Measurements from ENCODE around the gene KCNJ15. TPM values are rescaled to one million over a fixed set of nuclear protein-coding genes. Genes with fewer than 3 reads are reported as not detected.
A peak's percentile ranks its signal among the peaks of the same experiment; 100 is the strongest.
"Not testable (repeated sequence)": the region's sequence is repeated elsewhere in the genome, so short reads cannot be mapped to it uniquely, and the experiment has no call there.

The KCNJ15 gene
- total RNA-seq, 1 experiment from 2014 or later = not detected

- Histone ChIP-seq H3K36me3 (no peaks in the 10 kb centered on the region), H3K9me3 (peaks cover 4% of the 10 kb centered on the region), H3K4me3 (no peak overlapping the region), H3K27me3 (no peaks in the 10 kb centered on the region)
- DNase-seq = no peak
Measured at GRCh38 chr21:38240129-38240528, 16.7 kb upstream of the KCNJ15 start.

DNA sequence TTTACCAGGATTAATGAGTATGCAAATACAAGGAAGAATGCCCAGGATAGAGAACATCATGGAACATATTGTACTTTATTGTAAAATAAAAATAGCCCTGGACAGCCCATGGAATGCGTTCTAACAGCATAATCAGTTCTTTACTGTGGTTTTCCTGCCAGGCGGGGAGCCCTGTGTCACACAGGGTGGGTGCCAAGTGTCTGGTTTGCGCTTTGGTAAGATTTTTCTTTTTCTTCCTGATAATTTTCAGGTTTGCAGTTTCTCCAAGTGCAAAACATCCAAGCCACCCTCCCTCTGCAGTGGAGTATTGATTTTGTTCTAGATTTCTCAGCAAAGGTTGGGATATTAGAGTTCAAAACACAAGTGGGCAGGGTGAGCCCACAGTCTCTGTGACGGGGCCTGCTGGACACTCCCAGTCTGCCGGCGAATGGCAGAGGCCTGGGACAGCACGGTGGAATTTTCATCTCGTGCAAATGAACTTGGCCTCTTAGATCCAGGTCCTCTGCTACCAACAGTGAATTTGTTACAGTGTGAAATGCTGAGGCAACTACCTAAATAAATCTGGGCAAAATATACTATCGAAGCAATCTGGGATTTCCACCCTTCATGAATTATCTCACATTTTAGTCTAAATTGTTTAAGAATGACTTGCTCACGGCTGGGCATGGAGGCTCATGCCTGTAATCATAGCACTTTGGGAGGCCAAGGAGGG is 15.6 kb upstream of the KCNJ15 start:
- DNase-seq = peak; percentile 79
- no peaks in the 10 kb centered on the region for H3K27me3 ChIP-seq
- no peaks in the 10 kb centered on the region for H3K36me3 ChIP-seq
- H3K4me3 ChIP-seq = no peak overlapping the region
- peaks cover 4% of the 10 kb centered on the region for H3K9me3 ChIP-seq

DNA sequence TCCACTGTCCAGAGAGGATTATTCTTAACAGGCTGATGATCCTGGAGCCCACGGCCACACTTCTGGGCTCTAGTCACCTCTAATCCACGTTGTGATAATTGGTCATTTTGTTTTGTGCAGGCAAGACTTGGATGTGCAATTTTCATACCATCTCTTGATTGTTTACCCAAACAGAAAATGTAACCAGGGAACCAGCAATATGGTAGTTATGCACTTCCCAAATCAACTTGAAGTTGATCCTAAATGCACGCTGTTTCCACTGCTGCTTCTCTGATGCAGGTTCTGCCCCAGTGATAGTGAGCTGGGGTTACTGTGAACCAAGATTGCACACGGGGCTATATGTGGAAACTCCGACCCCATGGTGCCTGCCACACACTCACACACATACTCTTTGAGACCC is 14.7 kb upstream of the KCNJ15 start:
- H3K27me3 ChIP-seq = no peaks in the 10 kb centered on the region
- H3K36me3 ChIP-seq = no peaks in the 10 kb centered on the region
- H3K9me3 ChIP-seq = peaks cover 4% of the 10 kb centered on the region
- no peak overlapping the region for H3K4me3 ChIP-seq
- no peak for DNase-seq

- H3K4me3 ChIP-seq = no peak overlapping the region
- peaks cover 4% of the 10 kb centered on the region for H3K9me3 ChIP-seq
- H3K27me3 ChIP-seq = no peaks in the 10 kb centered on the region
- DNase-seq = no peak
- H3K36me3 ChIP-seq = no peaks in the 10 kb centered on the region
Measured at GRCh38 chr21:38243732-38244406, 12.9 kb upstream of the KCNJ15 start.

DNA sequence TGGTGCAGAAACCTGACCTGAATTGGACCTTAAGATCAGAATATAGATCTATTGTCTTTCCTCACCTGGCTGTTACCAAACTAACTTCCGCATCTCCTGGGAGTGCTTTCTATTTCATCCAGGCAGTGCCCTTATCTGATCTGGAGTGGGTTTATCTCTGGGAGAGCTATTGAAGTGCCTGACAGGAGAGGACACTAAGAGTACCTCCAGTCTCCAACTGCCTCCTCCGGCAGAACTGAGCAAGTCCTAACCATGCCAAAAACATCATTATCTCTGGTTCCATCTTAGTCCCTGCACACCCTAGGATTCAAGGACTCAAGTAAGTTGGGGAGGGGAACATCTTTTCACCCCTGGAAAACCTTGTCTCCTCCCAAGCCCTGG is 12.4 kb upstream of the KCNJ15 start:
- DNase-seq = no peak
- no peak overlapping the region for H3K4me3 ChIP-seq
- no peaks in the 10 kb centered on the region for H3K27me3 ChIP-seq
- no peaks in the 10 kb centered on the region for H3K36me3 ChIP-seq
- H3K9me3 ChIP-seq = peaks cover 4% of the 10 kb centered on the region

DNA sequence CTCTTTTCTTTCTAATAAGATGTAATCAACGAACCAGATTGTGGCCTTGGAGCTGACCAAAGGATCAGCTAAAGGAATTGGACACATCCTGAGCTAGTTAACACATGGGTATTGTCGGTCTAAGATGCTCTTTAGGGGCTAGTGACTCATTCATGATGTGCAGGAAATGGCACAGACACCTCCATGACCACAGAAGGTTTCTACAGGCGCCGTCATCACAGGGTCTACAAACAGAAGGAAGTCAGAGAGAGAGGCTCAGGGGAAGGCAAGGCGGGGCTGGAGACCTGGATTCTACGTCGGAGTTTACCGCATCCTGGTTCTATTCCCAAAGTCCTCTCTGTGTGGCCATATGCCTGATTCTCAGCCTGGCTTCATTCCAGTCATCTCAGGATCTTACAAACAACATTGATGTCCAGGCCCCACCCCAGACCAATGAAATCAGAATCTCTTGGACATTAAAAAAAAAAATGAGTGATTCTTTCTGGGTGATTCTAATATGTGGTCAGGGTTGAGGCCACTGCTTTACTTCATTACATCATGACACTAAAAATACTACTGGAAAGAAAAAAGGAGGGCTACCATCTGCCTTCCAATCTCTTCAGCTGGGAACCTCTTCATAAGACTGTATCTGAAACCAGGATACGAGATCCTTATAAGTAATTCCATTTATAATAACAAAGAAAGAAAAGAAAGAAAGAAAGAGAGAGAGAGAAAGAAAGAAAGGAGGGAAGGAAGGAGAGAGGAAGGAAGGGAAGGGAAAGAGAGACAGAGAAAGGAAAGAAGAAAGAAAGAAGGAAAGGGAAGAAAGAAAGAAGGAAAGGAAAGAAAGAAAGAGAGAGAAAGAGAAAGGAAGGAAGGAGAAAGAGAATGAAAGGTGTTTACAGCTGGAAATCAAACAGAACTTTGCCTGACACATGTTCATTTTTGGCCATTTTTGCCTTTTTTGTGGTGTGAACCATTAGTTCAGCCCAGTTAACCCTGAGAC is 11.6 kb upstream of the KCNJ15 start:
- no peaks in the 10 kb centered on the region for H3K36me3 ChIP-seq
- peaks cover 4% of the 10 kb centered on the region for H3K9me3 ChIP-seq
- no peaks in the 10 kb centered on the region for H3K27me3 ChIP-seq
- DNase-seq = peak; percentile 65
- H3K4me3 ChIP-seq = no peak overlapping the region

DNA sequence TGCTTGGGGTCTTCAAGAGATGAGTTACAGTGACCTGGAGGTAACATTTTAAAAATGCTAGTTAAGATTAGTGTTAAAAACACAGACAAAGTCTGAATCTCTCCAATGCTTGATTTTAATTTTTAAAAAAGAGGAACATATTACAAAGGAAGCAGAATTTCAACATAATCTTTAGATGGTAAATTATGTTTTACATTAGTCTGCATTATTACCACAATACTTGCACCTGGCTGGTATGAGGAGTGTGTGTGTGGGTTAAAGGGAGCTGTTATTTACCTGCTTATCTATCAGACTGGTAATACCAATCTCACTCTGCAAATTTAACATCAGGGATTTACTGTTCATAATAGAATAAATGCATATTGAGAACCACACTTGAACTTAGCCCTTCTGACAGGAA is 10.3 kb upstream of the KCNJ15 start:
- no peak for DNase-seq
- no peaks in the 10 kb centered on the region for H3K36me3 ChIP-seq
- H3K9me3 ChIP-seq = peaks cover 4% of the 10 kb centered on the region
- H3K4me3 ChIP-seq = no peak overlapping the region
- no peaks in the 10 kb centered on the region for H3K27me3 ChIP-seq

DNA sequence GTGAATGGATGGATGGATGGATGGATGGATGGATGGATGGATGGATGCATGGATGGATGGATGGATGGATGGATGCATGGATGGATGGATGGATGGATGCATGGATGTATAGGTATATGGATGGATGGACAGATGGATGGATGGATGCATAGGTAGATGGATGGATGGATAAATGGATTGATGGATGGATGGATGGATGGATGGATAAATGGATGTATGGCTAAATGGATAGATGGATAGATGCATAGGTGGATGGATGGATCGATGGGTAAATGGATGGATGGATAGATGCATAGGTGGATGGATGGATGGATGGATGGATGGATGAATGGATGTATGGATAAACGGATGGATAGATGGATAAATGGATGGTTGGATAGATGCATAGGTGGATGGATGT is 9.7 kb upstream of the KCNJ15 start:
- not testable (repeated sequence) for H3K4me3 ChIP-seq, H3K36me3 ChIP-seq, H3K27me3 ChIP-seq, DNase-seq, H3K9me3 ChIP-seq

DNA sequence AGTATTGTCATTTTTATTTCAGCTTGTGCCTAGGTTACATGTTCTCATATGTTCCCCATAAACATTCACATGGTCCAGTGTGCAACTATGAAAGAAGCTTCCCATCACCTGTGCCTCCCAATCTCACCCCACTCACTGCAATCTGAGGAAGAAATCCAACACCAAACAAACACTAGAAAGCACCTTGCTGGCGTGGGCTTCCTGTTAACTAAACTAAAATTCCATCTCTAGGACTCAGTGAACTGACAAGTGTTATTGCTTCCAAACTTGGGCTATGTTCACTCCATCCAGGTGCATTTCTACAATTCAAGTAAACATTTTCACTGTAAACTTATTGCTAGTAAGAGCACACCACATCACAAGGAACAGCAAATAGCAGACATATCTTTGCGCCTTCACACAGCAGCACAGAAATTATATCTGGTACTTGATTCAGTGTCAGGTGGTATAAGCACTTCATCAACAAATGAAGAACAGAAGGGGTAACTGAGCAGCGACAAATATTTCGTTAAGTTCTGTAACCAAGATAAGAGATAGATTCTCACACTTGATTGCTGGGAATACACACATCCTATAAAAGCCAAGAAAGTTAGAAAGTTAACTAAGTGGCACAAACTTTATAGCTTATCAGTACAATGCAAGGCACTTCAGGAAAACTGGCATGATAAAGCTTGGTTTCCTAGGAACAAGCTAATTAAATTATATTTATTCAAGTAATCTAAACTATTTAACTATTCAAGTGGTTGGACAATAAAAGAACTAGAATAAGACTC is 8.9 kb upstream of the KCNJ15 start:
- DNase-seq = no peak

GRCh38 chr21:38249256-38249655 is 7.5 kb upstream of the KCNJ15 start:
- no peak for DNase-seq
- Histone ChIP-seq H3K27me3 (no peaks in the 10 kb centered on the region), H3K36me3 (no peaks in the 10 kb centered on the region), H3K4me3 (no peak overlapping the region), H3K9me3 (peaks cover 4% of the 10 kb centered on the region)

More for the DNA sequence above, 8.9 kb upstream of the KCNJ15 start:
- H3K27me3 ChIP-seq = no peaks in the 10 kb centered on the region
- peaks cover 4% of the 10 kb centered on the region for H3K9me3 ChIP-seq
- H3K36me3 ChIP-seq = no peaks in the 10 kb centered on the region
- H3K4me3 ChIP-seq = no peak overlapping the region

- H3K4me3 ChIP-seq = no peak overlapping the region
- DNase-seq = no peak
- H3K9me3 ChIP-seq = peaks cover under 1% of the 10 kb centered on the region
- no peaks in the 10 kb centered on the region for H3K36me3 ChIP-seq
- no peaks in the 10 kb centered on the region for H3K27me3 ChIP-seq
Measured at GRCh38 chr21:38249696-38250278, 7.0 kb upstream of the KCNJ15 start.

GRCh38 chr21:38250991-38251418 is 5.8 kb upstream of the KCNJ15 start:
- H3K9me3 ChIP-seq = no peaks in the 10 kb centered on the region
- no peaks in the 10 kb centered on the region for H3K36me3 ChIP-seq
- no peak for DNase-seq
- H3K27me3 ChIP-seq = no peaks in the 10 kb centered on the region
- no peak overlapping the region for H3K4me3 ChIP-seq

- H3K27me3 ChIP-seq = peaks cover 6% of the 10 kb centered on the region; the same call in 1 of the 2 replicates
- no peaks in the 10 kb centered on the region for H3K9me3 ChIP-seq
- no peak for DNase-seq
- H3K4me3 ChIP-seq = no peak overlapping the region
- H3K36me3 ChIP-seq = no peaks in the 10 kb centered on the region
Measured at GRCh38 chr21:38254970-38255369, 1.8 kb upstream of the KCNJ15 start.

DNA sequence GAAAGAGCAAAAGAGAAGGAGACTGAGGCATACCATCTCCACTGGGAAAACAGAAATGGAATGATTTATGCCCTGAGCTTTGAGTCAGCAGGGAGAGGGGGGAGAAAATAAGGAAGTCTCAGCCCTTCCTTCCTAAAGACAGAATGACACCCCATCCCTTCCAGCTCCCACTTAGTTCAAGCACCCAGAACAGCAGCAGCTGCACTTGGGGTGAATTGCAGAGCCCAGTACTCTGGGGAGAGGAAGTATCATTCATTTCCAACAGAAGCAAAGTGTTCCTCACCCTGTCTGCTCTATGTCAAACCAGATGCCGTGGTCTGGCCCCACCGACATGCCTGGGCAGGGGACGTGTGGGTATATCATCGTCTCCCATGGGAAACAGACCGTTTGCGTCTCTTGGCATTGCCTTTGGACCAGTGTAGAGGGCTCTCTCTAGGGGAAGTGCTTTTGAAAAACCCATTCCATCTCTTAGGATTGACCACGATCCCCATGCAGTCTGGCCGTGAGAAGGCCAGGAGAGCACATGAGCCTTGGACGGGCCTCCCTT is 1.1 kb upstream of the KCNJ15 start:
- Histone ChIP-seq H3K27me3 (peaks cover 6% of the 10 kb centered on the region; the same call in 1 of the 2 replicates), H3K4me3 (no peak overlapping the region), H3K36me3 (no peaks in the 10 kb centered on the region), H3K9me3 (no peaks in the 10 kb centered on the region)
- no peak for DNase-seq

DNA sequence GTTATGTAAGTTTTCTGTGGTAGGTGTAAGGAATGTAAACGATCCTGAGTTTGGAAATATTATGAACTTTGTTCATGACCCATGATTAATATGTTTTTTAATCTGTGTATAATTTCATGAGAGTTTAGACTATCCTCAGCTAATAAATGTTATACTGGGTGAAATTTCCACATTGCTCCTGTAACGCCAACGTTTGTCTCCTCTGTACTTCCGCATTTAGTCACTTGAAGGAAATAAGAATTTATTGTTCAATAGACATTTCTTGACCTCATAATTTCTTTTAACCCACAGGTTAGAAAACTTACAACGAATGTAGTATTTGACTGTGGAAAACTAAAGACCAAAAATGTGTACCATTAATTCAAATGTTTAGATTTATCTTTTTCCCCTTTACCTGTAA is 876 bp downstream of the KCNJ15 start:
- DNase-seq = no peak
- H3K4me3 ChIP-seq = no peak overlapping the region
- peaks cover 6% of the 10 kb centered on the region; the same call in 1 of the 2 replicates for H3K27me3 ChIP-seq
- H3K9me3 ChIP-seq = no peaks in the 10 kb centered on the region
- no peaks in the 10 kb centered on the region for H3K36me3 ChIP-seq
